GM20431 (cell line): ENCODE data around the gene GNAL.

Experiments
- in situ Hi-C: fragments of 300-500 bp; cut with MseI, MboI; formaldehyde crosslinking; loops from one replicate; pipeline ENCODE4 v1.15.0; 2020; ENCODE audit warnings: low sequenced_read_pairs; ENCODE audit not compliant: unreplicated experiment

GNAL gene

DNA sequence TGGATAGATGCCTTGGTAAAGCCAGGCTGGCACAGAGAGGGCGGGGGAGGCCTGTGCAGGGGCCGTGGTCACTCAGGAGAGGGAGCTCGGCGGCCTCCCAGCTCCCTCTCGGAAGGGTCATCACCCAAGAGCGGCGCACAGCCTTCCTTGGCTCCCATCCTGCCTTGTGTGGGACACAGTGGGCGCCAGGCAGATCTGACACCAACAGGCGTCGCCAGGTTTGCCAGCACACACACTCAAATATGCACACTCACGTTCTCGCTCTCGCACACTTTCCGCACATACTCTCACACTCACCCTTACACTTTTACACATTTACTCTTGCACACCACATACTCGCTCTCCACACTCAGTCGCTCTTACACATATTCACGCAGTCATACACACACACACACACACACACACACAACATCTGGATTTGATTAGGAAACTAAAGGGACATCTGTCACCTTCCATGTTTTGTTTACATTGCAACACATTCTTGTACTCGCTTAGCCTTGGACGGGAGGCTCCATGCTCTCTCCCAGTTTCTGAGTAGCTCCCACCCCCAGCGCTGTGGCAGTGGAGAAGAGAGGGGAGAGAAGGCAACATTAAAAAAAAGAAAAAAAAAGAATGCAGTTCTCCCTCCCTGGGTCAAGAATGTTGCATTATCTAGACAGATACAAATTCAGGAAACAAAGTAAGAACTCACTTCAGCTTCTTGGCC is 172.7 kb downstream of the GNAL start:
- in situ Hi-C loops, result no loop called here

DNA sequence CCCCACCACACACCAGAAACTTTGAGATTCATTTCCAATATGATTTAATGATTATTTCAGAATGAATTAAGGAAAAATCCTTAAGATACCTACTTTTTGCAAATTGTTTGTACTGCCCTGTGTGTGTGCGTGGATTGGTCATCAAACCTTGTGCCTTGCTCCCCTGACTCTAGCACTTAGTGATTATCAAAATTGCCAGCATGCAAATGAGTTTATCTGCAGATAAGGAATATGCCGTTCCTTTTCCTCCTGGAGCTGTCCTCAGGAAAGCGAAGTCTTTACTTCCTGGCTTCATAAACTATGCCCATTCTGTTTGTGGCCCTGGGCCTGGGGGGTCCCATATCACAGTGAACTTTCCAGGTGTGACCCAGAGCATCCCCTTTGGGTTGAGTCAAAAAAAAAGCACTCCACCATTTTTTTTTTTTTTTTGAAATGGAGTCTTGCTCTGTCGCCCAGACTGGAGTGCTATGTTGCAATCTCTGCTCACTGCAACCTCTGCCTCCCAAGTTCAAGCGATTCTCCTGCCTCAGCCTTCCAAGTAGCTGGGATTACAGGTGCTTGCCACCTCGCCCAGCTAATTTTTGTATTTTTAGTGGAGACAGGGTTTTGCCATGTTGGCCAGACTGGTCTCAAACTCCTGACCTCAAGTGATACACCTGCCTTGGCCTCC is 173.5 kb downstream of the GNAL start:
- in situ Hi-C loops, result no loop called here

DNA sequence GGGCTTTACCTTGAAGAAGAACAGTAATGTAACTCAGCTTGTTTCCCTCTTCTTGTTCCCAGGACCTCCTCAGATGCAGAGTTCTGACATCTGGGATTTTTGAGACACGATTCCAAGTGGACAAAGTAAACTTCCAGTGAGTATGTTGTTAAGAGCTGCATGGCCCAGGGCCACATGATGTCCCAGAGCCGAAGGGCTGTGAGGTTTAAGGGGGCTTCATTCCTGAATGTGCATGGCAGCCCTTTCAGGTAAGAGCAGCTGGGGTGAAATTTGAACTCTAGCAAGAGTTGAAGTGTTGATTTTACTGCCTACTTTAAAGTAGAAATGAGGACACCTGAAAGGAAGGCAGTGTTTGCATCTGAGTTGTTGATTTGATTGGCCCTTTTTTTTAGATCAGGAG is 175.4 kb downstream of the GNAL start:
- in situ Hi-C loops, result no loop called here

DNA sequence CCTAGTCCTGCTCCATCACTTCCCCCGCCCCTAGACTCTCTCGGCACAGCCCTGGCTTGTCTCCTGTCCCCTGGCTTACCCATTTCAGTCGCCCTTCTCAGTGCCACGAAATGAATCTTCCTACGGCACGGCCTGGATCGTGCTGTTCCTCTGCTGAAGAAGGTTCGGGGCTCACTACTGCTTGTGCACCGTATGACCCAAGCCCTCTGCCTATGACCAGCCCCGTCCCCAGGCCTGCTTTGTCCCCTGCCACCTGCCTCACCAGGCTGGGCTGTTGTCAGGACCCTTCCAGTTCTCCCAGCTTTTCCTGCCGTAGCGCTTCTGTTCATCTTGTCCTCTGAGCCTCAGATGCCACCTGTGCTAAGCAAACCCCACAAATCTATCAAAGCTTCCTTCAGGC is 176.0 kb downstream of the GNAL start:
- in situ Hi-C loops, result no loop called here

DNA sequence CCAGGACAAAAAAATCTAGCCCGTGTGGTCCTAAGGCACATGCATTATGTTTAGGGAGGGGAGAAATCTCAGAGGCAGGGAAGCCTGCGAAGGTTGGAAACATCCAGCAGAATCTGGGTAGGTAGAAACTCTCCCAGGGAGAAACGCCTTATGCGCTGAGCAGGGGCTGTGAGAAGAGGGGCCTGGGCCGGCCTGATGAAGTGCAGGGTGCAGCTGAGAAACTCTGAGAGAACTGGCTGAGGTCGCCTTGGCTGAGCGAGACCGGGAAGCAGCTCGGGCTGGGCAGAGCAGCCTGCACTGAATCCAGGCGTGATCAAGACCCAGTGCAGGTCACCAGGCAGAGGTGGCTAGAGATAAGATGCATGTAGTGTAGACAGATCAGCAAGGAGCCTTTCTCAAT is 177.3 kb downstream of the GNAL start:
- in situ Hi-C loops, result no loop called here

DNA sequence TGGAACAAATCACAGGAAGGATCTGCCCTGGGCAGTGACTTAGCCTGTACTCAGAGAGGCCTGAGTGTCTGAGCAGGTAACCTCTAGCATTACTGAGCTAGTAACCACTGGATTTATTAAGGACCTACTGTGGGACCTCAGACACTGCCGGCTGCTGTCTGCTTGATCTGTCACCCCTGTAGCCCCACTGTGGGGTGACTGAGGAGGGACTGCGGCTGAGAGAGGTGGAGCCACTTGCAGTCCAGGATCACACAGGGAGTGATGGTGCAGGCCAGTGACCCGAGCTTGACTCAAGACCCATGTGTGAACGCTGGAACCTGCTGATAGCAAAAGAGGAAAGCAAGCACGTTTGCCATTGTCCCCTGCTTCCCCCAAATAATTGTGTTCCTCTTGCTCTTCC is 177.7 kb downstream of the GNAL start:
- in situ Hi-C loops, result no loop called here

DNA sequence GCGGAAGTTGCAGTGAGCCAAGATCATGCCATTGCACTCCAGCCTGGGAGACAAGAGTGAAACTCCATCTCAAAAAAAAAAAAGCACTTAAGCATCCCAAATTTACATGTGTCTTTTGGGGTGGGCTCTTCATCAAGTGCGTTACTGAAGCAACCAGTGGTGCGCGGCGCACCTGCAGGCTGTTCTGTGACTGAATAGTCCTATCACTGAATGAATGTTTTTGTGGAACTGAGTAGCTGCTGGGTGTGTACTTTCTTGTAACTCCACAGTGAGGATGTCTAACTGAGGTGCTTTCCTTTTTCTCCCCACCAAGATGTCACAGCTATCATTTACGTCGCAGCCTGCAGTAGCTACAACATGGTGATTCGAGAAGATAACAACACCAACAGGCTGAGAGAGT is 179.2 kb downstream of the GNAL start:
- in situ Hi-C loops, result no loop called here

DNA sequence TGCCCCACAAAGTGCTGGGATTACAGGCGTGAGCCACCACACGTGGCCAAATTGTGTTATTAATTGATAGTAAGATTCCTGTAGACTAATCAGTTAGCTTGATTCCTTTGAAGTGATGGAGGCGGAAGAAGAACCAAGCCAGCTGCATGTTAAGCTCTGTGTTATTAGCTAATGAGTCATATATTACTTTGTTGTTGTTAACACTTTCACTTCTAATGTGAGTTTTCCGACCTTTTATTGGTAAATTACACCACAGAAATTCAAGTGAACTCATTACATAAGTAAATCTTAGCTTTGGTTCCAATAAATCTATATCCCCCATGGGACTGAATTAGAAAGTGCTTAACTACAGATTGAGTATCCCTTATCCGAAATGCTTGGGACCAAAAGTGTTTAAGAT is 182.4 kb downstream of the GNAL start:
- in situ Hi-C loops, result no loop called here

DNA sequence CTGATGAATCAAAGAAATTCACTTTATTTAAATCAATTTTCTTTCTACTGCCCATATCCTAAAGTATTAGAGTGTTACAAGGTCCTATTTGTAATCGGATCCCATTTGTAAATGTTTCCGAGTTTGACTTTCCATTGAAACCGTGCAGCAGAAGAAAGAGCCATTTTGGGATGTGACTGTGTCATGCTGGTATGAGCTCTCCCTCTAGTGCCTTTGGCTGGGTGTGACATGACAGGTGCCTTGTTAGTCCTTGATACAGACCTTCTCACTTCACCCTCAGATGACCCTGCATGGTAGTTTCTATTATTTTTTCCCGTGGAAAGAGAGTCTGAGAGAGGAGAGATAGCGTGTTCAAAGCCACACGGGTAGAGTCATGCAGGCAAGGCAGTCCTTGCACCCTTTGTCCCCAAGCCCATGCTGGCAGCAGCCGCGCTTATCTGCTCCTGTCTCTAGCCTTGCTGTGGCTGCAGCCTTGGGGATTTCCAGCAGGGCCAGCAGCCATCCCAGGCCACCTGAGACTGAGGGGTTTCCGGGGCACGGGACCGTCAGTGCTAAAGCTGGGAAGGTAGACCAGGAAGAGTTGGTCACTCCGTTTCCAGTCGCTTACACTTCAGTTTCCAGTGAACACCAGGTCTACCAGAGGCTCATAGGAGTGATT is 183.5 kb downstream of the GNAL start:
- in situ Hi-C loops, result no loop called here

DNA sequence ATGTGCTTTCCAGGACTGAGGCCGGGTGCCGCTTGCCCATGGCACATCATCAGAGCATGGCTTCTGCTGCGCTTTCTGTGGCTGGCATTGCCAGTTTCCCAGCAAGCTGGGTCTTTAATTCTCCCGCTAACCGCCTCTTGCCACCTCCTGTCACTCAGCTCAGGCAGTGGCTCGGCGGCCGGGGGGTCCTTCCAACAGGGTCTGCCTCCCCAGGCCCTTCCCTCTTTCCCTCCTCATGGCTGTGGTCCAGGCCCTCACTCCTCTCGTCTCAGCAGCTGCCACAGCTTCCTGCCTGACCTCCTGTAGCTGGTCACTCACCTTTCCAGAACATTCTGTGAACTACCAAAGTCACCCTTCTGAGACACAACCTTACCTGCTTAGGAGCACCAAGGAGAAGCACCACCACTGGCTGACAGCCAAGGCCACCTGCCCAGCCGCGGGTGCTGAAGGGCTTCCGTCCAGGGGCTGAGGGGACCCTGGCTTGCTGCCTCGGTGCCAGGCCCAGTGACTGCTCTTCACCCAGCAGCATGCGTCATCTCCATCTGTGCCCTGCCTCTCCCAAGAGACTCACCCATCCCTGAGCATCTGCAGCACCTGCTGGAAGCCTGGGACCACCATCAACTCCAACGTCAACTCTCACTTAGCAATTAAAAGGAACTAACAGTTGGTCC is 184.7 kb downstream of the GNAL start:
- in situ Hi-C loops, result no loop called here

DNA sequence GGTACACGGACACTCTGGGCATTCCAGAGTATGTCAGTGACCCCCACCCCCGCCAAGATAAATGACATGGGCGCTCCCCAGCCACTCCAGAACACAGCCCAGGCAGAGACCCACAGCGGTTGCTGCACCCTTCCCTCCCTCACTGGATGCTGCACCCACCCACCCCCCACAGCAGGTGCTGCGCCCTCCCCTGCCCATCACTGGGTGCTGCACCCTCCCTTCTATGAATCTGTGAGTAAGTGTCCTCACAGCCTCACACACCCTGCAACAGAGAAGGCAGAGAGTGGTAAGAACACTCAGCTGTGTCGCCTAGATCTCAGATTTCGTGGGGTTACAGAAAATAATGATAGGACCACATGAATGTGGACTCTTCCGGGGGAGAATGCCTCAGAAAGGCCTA is 185.6 kb downstream of the GNAL start:
- in situ Hi-C loops, result no loop called here

DNA sequence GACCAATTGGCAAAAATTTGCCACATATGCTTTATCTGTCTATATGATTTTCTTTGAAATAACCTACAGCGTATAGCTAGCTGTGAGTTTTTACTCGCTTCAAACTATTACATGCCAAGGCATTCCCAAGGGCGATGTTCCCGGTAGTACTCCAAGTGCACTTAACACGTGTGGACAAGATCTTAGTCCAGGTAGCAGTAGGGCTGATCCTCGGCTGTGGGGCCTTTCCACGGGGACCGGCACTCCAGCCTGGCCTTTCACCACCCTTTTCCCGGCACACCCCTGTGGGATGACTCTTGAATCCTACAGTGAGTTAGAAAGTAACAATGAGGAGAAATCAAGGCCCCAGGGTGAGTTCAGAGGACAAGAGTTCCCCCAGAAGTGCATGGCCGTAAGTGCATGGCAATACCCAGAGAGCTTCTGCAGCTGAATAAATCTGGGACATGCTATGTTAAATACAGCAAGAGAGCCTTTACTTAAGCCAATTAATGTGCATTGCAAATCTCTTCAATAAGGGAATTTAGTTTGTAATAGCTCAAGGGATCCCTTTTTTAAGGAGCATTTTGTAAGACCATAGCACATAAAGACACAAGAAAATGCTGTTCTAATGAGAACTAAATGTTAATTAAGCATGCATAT is 188.6 kb downstream of the GNAL start:
- in situ Hi-C loops, result no loop called here

DNA sequence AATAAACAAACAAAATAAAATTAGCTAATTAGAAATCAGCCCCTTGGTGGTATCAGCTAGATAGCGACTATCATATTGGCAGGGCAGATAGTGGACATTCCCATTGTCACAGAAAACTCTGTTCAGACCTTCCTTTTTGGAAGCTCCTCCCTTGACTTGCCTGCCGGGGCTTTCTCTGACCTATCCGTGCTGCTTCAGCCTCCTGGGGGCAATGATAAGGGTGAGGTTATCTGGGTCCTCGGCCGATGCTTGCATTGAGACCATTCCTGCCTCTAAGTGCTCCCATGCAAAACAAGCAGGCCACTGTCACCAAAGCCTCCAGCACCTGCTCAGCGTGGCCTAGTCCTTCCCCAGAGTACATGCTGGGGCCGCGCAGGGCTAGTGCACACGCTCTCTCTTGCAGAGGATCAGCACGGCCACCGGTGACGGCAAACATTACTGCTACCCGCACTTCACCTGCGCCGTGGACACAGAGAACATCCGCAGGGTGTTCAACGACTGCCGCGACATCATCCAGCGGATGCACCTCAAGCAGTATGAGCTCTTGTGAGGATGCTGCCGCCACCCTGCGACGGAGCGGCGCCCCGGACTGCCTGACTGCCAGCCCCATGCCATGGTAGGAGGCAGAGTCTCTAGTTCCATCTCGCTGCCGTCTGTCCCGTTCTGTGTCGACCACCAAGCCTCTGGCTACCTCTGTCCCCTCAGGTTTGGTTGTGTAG is 191.7 kb downstream of the GNAL start:
- in situ Hi-C loops, result no loop called here

DNA sequence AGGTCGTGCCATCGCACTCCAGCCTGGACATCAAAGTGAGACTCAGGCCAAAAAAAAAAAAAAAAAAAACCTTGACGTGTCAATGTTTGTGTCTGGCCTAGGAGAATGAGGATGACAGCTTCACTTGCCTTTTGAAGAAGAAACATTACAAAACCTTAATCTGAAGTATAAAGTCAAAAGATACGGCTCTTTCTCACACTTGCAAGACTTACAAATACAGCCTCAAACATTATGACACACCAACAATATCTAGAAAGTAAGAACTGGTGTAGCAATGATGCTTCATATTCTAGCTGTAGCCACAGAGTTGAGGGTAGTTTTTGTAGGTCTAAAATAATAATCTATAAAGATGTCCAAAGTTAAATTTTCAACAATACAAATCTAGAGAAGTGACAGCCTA is 193.6 kb downstream of the GNAL start:
- in situ Hi-C loops, result no loop called here

DNA sequence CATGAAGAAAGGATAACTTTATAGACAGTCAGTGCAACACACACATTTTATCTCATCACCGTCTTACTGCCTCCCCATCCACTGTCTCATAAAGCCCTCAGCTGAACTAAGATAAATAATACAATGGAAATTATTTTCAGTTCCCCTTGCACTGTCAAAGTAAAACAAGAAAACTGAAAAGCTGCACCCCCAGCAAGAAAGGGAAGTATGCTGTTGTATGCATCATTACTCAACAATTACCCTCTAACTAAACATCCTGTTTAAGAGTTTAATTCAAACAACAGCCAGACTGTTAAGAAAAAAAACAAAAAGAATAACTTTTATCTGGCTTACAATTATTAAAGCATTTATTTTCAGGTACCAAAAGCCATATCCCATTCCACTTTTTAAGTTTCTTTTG is 194.1 kb downstream of the GNAL start:
- in situ Hi-C loops, result no loop called here

DNA sequence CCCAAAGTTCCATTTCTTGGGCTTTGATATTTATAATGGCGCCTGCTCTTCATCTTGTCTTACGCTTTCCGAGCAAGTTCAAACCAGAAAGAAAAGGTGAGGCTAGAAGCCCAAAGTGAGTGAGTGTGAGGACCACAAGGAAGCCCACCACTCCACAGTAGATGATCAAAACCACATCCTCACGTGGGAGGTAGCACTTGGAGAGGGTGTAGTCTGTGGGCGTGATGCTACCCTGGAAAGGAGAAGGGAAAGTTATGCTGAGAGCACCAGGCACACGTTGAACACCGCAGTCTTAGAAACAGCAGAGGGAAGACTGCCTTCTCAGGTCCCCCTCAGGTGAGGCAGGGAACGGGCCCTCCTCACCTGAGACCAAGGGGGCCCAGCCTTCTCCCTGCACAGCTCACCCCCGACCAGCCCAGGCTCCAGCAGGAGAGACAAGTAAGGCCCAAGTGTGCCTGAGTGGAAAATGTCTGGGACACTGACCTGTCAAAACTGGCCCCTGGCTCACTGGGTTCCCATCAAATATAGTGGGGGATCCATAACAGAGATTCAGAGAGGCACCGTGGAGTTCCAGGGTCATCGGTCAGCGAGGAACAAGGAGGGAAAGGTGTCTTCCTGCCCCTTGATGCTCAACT is 195.4 kb downstream of the GNAL start:
- in situ Hi-C loops, result no loop called here

DNA sequence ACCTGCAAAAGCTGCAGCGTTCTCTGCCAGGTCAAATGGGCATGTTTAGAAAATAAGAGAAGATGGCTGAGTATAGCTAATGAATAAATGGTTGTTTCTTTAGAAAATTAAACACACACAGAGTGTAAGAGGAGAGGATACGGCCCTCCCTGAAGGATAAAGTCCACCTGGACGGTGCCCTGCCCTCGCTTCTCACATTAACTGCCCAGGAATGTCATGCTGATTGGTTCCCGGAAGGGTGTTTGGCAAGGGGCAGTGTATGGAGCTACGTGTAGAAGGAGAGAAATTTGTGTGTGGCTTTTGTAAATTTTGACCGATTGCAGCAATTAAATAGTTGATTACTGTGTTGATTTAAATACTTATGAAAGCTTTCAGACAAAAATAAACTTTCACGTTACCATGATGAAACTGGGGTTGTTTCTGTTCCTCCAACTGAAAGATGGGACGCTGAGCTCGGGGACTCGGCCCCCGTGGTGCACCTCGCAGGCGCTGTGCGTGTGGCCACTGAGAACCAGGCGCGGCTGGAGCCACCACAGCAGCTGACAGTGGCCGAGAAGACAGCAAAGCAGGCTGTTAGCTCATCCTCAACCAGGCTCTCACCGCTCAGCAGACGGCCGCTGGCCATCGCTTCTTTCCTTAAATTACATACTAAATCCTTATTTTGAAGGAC is 196.3 kb downstream of the GNAL start:
- in situ Hi-C loops, result no loop called here

DNA sequence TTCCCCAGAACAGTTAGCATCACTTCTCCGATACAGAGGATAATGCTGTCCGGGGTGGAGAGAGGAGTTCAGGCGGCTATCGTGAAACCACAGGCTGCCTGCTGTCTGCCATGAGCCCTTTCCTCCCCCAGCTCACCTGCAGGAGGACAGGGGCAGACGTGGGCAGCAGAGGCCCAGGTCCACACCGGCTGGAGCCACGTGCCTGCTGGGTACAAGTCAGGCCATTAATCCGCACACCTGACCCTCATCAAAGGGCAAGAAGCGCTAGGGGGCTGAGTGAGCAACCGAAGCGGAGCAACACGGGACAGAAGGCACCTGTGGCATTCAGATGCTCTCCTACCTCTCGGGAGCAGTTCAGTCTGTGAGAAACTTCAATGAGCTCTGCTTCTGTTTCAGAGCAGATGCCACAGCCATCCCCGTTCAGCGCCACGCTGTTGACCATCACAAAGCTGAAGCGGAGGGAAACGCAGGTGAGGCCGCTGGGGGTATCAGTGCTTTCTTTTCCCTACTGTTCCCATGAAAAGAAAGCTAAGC is 197.6 kb downstream of the GNAL start:
- in situ Hi-C loops, result no loop called here
